Measurements from ENCODE around the gene C5orf58.

The C5orf58 gene, protein sequence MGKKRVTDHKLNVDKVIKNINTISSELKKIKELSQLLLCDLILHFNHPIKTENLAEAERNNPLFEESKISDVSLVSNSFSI

DNA sequence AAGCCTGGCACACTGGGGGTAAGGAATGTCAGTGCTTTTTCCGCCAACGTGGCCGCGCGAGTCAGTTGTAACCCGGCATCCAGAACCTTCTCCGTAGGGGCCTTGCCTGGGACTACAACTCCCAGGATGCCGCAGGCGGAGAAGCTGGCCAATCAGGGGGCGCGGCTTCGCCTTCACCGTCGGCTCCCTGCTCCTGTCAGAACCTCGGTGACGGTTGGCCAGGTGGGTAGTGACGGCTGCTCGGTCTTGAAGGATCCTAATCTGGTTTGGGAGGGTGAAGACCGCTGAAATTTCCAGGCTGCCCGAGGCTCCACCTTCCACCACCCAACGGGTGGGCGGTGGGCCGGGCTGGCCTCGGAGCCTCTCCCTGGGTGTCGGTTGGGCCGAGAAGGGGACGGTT is at the start of gene C5orf58:
Gene C5orf58 (plus strand): TSS at position 200 of the 400 bp plus-strand sequence. CDS start 1,992 bp downstream, outside the sequence.
- DNase-seq (ENCODE audit: low read depth in 2 of 2): no peak

DNA sequence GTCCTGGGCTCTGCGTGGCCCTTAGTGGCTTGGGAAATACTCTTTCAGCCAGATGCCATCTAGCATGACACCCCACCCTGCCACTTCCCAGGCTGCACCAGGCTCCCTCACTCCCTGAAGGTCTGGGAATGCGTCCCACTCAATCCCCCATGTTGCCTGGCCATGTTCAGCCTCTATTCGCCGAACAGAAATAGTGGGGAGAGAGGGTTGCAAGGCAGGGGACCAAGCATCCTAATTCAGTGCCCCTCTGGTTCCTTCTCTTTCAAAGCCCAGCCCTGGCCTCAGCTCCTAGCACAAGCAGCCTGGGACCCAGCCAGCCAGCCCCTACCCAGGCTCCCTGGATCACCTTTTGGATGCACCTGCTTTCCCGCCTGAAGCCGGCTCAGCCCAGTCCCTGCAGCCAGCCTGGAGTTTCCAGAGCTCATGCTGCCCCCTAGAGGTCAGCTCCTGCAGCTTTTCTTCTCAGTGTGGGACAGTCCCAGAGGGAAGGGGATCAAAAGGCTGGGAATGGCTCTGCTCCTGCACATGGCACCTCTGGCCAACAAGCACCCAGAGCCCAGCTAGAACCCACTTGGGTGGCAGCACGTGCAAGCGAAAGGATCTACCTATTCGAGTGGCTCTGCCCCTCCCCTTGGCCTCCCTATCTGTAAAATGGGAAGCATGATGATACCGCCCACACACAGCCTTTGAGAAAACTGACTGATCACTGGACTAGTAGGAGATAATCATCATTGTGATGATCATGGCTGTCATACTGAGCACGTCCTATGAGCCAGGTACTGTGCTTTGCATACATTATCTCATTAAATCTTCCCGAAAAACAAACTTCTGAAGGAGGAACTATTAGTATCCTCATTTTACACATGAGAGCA is 48.7 kb upstream of the C5orf58 start:
- DNase-seq (ENCODE audit: low read depth in 2 of 2): no peak

DNA sequence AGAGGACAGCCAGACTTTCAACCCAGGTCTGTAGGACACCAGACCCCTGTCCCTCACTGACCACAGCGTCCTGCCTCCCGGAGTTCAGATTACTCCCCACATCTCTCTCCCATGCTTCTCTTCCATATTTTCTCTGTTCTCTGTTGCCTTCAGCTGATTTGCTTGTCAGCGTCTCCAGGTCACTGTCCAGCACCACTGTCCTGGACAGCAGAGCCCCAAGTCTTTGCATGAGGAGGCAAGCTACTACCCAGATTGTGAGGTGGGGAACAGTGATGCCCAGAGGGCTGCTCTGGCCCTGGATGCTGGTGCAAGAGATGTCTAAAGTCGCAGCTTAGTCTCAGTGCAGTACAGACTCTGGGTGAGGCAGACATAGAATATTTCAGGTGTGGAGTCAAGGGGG is 48.0 kb upstream of the C5orf58 start:
- DNase-seq (ENCODE audit: low read depth in 2 of 2): no peak

DNA sequence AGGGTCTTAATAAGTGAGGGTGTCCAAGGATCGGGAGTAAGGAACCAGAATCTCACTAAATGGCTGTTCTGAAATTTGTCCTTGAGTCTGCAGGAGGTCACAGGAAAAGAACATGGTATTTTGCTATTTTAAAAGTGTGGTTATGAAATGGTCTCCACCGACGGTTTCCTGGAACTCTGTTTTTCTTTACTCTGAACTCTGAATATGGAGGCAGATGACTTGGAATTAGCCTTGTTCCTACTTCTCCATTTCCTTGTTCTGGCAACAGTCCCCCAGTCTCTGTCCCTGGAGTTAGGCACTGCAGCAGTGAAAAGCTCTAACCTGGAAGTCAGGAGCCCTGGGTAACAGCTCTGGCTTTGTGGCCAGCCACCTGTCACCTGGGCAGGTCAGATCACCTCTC is 46.6 kb upstream of the C5orf58 start:
- no peak for DNase-seq (ENCODE audit: low read depth in 2 of 2)

DNA sequence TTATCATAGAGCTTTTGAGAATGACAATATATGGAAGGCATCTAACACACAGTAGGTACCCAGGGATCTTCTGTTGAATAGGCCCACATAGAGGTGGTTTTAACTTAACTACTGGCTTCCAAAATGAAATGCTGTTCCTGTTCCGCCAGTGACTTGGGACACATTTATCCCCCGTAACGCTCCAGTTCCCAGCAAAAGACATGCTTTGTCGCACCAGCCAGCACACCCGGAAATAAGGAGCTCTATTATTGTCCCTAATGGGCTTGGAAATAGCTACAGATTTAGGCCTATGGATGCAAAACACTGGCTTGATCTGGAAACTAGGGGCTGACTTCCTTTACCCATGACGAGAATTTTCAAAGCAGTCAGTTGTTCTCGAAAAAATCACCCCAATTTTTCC is 45.9 kb upstream of the C5orf58 start:
- DNase-seq (ENCODE audit: low read depth in 2 of 2): no peak

DNA sequence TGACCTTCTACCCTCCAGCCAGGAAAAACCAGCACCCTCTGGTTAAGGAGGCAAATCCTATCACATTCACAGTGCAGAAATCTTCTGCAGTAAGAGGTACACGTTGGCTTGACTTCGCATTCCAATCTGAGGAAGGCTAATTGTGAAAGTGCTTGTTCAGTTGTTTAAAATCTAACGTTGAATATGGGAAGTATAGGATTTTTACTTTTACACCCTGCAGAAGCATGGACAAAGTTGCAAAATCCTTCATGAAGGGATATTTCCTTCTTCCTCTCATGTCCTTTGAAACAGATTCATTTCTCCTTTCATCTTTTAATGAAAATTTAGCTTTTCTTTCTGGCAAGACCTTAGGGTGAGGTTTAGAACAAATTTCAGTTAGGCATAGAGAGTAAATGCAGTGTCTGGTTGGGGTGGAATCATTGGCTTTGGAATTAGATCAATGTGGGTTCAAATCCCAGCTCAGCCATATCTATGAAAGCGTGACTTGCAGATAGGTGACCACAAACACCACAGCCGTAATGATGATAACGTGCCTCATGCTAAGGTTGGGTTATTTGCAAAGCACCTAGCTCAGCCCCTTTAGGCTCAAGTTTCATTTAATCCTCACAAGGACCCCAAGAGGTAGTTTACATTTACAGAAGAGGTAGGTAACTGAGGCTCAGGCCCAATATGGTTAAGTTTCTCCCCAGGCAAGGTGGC is 42.2 kb upstream of the C5orf58 start:
- no peak for DNase-seq (ENCODE audit: low read depth in 2 of 2)

DNA sequence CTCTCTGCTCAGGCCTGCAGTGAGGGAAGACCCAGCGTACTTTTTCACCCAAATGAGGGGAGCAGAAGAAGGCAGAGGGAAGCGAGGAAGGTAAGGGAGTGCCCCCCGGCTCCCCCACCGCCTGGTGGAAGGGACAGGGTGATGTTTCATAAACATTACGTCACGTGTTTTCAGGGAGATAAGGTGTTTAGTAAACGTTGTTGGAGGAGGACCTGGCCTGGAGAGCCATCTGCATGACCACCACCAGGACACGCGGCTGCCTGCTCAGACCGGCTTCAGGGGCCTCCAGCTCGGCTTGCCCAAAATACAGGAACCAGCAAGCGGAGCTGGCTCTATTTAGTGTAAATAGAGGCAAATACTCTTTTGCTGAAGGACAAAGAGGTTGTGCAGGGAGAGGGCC is 40.0 kb upstream of the C5orf58 start:
- no peak for DNase-seq (ENCODE audit: low read depth in 2 of 2)

DNA sequence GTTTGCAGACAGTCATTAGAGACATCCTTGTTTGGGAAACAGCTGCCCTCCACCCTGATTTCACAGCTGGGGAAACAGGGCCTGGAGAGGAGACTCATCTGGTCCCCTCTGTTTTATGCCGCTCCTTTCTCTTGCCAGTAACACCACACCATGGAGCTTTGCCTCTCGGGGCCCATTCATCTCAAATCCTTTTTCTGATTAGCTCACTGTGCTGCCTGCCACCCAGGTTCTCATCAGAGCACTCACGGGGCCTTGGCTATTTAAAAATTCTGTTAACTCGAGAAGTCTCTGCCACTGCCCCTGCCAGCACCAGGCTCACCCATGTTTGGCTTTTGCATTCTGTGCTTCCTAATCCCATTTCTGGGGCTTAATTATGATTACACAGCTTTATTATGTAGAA is 36.8 kb upstream of the C5orf58 start:
- DNase-seq (ENCODE audit: low read depth in 2 of 2): no peak

DNA sequence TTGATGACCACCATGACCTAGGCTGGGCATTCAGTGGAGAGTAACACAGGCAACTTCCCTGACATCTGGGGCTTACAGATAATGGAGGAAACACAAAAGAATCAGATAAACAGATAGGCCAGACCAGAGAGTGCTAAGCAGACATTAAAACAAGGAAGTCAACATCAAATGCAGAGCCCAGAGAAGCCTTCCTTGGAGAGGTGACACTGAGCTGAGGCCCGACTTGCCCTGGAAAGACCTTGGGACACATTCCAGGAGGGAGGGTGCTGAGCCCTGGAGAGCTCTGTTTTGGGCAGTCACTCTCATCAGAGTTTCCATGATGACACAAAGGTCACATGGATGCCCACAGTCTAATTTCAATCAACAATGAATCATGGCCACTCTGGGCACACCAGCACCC is 31.9 kb upstream of the C5orf58 start:
- no peak for DNase-seq (ENCODE audit: low read depth in 2 of 2)

DNA sequence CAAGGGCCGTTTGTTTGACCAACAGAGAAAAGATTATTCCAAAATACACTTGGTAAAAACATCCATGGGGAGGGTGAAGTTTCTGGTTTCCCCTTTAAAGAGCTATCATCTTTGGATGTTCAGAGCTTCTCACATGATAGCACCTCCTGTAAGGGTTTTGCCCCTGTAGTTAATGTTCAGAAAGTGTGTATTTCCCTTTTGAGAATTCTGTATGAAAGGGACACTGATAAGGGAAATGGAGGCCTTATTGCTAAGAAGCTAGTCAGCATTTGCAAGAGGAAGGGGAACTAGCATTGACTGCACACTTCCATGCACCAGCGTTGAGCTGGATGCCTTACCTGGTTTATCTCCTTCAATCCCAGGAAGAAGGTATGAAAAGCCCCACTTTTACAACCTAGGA is 31.5 kb upstream of the C5orf58 start:
- DNase-seq (ENCODE audit: low read depth in 2 of 2): no peak

DNA sequence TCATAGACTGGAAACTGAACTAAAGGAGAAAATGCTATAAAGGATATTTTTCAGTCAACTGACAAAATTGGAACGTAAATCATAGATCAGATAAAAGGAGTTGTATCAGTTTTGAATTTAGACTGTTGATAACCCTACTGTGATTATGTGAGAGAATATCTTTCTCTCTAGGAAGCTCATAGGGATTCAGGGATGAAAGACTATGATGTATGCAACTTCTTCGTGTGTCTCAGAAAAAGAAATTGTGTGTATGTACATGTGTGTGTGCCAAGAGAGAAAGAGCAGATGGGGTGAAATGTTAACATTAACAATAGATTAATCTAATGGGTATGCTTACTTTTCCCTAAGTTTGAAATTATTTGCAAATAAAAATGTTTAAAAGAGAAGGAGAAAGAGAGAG is 30.7 kb upstream of the C5orf58 start:
- DNase-seq (ENCODE audit: low read depth in 2 of 2): no peak

DNA sequence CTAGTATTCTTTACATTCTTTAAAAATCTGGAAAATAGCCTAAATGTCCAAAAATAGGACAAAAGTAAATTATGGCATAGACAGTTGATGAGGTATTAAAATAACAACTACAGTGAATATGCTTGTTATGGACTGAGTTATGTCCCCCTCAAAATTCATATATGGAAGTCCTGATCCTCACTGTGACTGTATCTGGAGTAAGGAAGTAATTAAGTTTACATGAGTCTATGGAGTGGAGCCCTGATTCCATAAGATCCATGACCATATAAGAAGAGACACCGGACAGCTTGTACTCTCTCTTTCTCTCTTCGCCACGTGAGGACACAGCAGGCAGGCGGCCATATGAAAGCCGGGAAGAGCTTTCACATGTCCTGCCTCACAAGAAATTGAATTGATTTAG is 28.6 kb upstream of the C5orf58 start:
- no peak for DNase-seq (ENCODE audit: low read depth in 2 of 2)

DNA sequence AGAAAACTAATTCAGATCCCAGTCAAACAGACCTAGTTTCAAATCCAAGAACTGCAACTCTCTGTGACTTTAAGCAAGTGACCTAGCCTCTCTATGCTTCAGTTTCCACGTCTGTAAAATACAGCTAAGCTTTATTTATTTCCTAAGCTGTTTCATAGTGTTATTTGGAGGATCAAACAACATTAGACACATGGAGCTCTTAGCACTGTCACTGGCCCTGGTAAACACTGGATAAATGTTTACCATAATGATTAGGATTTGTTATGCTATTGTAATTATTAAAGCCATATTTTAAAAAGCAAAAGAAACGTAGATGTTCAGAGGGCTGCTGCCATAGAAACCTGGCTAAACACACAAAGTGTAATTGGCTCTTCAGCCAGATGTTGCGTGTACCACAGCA is 26.6 kb upstream of the C5orf58 start:
- no peak for DNase-seq (ENCODE audit: low read depth in 2 of 2)

DNA sequence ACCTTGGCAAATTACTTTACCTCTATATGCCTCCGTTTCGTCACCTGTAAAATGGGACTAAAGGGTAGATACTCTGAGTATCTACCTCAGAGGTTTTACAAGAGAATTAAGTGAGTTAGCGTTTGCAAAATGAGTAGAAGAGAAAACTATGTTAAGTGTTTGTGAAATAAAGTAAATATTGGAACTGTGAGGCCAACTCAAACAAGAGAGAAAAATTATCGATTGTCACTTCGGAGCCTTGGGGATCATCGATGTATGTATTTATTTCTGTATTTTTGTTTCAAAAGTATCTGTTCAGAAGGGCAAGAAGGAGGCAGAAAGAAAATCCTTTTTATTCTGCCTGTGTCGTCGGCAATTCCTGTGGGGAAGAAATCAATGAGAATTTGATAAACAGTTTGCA is 25.8 kb upstream of the C5orf58 start:
- DNase-seq (ENCODE audit: low read depth in 2 of 2): no peak

DNA sequence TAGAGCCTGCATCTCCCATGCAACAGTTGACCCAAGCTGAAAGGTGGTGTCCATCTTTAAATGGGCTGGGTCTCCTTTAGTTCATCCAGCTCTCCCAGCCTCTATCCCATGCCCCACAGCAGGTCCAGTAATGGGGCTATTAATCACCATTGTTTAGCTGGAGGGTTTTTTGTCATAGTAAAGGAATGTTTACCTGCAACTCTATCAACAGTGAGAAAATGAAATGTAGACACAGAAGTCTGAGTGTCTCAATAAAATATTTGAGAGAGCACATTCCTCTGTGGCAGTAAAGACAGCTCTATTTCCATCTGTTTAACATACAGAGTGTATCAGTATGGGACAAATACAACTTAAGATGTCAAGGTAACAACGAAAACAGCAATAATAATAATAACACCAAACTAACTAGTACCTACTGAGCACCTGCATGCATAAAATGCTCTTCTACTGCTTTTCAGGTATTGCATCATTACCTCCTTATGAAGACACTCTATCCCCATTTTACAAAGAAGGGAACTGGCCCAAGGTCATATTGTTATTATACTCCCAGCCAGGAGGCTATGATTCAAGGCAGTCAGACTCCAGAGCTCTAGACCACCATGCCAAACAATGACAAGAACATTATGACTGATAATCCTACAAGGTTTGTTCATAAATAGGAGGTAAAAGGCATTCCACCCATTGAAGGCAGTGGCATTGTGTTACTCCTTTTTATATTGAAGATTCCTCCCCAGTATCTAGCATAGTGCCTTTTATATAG is 21.0 kb upstream of the C5orf58 start:
- no peak for DNase-seq (ENCODE audit: low read depth in 2 of 2)

DNA sequence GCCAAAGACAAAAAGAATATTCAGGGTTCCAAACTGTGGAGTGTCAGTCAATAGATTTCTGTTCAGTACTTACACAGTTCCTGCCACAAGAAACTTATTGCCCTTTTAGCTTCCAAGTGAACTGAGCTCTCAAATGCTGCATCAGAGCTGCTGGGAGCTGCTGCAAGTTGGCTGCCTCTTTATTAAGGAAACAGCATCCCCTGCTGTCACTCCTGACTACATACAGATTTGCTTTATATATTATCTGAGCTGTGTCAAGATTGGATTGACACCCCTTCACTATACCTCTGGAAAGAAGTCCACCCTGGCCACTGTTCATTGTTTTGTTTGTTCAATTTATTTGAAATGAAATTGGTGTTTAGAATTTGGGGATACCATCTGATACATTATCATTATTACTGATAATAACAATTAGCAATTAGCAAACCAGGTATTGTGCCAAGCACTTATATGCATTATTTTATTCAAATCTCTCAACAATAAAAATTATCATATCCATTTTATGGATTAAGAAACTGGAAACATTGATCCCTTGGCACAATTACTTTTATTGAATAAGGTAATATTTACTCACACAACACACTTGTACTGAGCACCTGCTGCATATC is 16.4 kb upstream of the C5orf58 start:
- no peak for DNase-seq (ENCODE audit: low read depth in 2 of 2)

DNA sequence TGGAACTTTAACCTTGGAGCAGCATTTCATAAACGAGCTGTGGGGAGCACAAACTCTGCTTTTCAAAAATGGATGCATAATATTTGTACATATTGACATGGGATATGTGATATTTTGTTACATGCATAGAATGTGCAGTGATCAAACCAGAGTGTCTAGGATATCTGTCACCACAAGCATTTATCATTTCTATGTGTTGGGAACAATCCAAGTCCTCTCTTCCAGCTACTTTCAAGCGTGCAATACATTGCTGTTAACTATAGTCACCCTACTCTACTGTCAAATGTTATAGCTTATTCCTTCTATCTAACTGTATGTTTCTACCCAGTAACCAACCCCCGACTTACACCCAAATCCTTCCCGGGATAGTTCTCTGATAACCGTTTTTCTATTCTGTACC is 15.0 kb upstream of the C5orf58 start:
- DNase-seq (ENCODE audit: low read depth in 2 of 2): no peak

DNA sequence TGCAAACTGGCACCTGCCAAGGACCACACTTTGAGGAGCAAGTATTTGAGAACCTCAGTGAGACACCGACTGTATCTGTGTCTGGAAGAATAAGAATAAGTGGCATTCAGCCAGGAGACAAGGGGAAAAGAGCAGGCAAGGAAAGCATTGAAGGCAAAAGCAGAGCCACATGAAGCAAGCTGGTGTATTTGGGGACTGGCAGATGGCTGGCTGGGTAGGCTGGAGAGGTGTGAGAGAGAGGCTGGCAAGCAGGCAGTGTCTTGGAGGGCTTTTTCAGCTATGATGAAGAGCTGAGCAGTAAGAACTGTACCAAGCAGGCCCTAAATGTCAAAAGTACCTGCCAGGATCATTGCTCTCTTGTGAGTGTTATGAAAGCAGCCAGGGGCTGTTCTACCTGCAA is 14.1 kb upstream of the C5orf58 start:
- no peak for DNase-seq (ENCODE audit: low read depth in 2 of 2)

DNA sequence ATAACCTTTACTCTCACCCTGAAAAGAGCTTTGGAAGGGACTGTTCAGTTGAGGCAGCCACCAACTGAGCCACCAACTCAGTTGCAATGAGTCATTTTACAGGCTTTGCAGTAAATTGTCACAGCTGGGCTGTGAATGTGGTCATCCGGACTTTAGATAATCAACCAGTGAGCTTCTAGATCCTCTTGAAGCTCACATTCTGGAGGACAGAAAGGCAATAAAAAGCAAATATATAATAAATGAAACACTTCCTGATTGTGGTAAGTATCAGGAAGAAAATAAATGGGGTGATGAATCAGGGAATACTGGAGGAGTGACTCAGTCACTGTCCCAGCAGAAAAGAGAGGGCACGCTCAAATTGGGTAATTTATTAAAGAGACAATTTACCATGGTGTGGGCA is 13.2 kb upstream of the C5orf58 start:
- no peak for DNase-seq (ENCODE audit: low read depth in 2 of 2)

DNA sequence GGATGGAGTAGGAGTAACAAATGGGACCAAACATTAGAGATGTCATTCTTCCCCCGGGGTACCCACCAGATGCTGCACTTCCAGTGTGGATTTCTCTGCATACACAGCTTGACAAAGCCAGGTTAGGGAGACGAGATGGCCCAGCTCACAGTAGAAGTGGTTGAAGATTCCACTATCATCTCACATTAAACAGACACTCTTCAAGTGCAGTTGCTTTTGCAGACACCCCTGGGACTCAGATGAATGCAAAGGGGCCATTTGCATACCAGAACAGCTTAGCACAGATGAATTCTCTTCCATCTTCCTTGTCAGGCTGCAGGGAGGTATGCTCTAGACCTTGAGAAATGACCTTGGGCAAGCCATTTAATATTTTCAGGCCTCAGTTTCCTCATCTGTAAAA is 12.6 kb upstream of the C5orf58 start:
- no peak for DNase-seq (ENCODE audit: low read depth in 2 of 2)

DNA sequence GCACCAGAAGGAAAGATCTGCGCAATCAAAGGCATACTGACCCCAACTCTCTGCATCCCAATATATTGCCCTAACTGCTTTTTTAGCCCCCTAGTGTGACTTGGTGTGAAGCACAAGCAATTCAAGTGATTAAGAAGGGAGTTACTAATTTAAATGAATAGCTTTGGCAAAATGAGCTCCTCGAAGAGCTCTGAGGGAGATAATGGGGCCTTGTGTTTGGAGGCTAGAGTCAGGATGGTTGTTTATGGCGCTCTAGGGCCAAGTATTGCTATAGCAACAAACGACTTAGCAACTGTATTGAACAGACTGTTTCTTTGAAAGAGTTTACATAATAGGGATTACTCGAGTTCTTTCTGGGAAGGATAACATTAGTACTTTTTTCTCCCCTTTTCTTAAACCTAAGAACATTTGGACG is 11.5 kb upstream of the C5orf58 start:
- DNase-seq (ENCODE audit: low read depth in 2 of 2): no peak

DNA sequence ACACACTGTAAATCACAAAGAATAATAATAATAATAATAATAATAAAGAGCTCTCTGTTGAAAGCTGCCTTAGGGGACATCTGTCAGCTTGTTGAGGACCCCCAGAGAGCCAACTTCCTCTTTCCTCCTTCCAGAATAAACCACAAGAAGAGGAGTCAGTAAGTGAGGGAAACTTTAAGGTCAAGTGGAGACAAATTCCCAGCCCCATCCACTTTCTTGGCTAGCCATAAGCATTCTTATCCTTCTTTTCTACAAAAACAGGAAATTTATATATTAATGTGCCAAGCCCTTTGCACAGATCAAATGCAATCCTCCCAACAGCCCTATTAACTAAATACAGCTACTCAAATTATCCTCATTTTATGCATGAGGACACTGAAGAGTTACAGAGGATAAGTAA is 9.4 kb upstream of the C5orf58 start:
- DNase-seq (ENCODE audit: low read depth in 2 of 2): no peak

Measured in stimulated activated CD8-positive, alpha-beta memory T cell treated with anti-CD3 and anti-CD28 coated beads, Interleukin-15, amount 100 ng/mL, for 4 hours (primary cell).